OCI-M2 (cell line): ENCODE data around the gene RAB5B.
A peak's percentile ranks its signal among the peaks of the same experiment; 100 is the strongest.
"Not testable (repeated sequence)": the region's sequence is repeated elsewhere in the genome, so short reads cannot be mapped to it uniquely, and the experiment has no call there.

Source experiments
- DNase-seq: peaks from one replicate; lab custom pipeline; 2025; ENCODE audit not compliant: unreplicated experiment; lab: John Stamatoyannopoulos, UW

RAB5B gene

GRCh38 chr12:55982319-55982936, 8.6 kb downstream of the RAB5B start:
- DNase-seq = no peak

GRCh38 chr12:55983232-55983842, 9.5 kb downstream of the RAB5B start:
- DNase-seq = no peak

- DNase-seq = no peak
These were observed 11.0 kb downstream of the RAB5B start for GRCh38 chr12:55984861-55985260.

- DNase-seq = no peak
These were observed 11.5 kb downstream of the RAB5B start for GRCh38 chr12:55985341-55985740.

- not testable (repeated sequence) for DNase-seq
These were observed 12.1 kb downstream of the RAB5B start for GRCh38 chr12:55985976-55986375.

GRCh38 chr12:55991110-55991509, 17.2 kb downstream of the RAB5B start:
- DNase-seq = no peak

GRCh38 chr12:55993230-55993853, 19.5 kb downstream of the RAB5B start:
- DNase-seq = no peak

GRCh38 chr12:55995366-55995765, 21.5 kb downstream of the RAB5B start:
- no peak for DNase-seq

- no peak for DNase-seq
These were observed 22.4 kb downstream of the RAB5B start for GRCh38 chr12:55996201-55996714.

GRCh38 chr12:55996715-55997534, 23.0 kb downstream of the RAB5B start, which contains the start of gene SUOX:
TSS of gene SUOX (plus strand) at chr12:55997276. CDS start at chr12:56002222, 4,946 bp downstream.
- peak; percentile 57 for DNase-seq

GRCh38 chr12:55997535-55997859, 23.6 kb downstream of the RAB5B start:
- DNase-seq = no peak

GRCh38 chr12:55999522-55999921, 25.6 kb downstream of the RAB5B start:
- not testable (repeated sequence) for DNase-seq

- not testable (repeated sequence) for DNase-seq
These were observed 26.2 kb downstream of the RAB5B start for GRCh38 chr12:55999999-56000540.

GRCh38 chr12:56001487-56002100, 27.7 kb downstream of the RAB5B start:
- DNase-seq = no peak

GRCh38 chr12:56003376-56003775, 29.5 kb downstream of the RAB5B start:
- DNase-seq = not testable (repeated sequence)

GRCh38 chr12:56004211-56004610, 30.3 kb downstream of the RAB5B start:
- DNase-seq = no peak

- no peak for DNase-seq
These were observed 34.0 kb downstream of the RAB5B start for GRCh38 chr12:56007564-56008559.

- no peak for DNase-seq
These were observed 36.3 kb downstream of the RAB5B start for GRCh38 chr12:56010111-56010570.

- DNase-seq = no peak
These were observed 37.7 kb downstream of the RAB5B start for GRCh38 chr12:56011509-56012090.
